Lower leg skin (tissue), 4 donors: Measurements from ENCODE around the gene ZRANB1. TPM values are rescaled to one million over a fixed set of nuclear protein-coding genes. Genes with fewer than 3 reads are reported as not detected.

Source experiments
- DNase-seq, 2 donors: peaks; one replicate each; pipeline ENCODE4 v3.0.0-alpha.2; 2019; ENCODE audit warnings: low spot score in 2 of 2
- H3K4me3 ChIP-seq: fragments of 200-600 bp; sonication (generic); 2 replicates; pipeline ENCODE4 v1.5.1; 2017; ENCODE audit warnings: mild to moderate bottlenecking, low read depth; ENCODE audit not compliant: poor library complexity, severe bottlenecking
- CTCF ChIP-seq, 3 donors: fragments of 450-650 bp; IDR thresholded peaks; one replicate each; pipeline ENCODE4 v1.5.1; 2016; ENCODE audit warnings: antibody characterized with exemption in 3 of 3, mild to moderate bottlenecking in 3 of 3, moderate library complexity in 2 of 3
- POLR2A ChIP-seq, 2 donors: fragments of 450-650 bp; IDR thresholded peaks; one replicate each; pipeline ENCODE4 v1.6.1; 2016 to 2017; ENCODE audit warnings: antibody characterized with exemption in 2 of 2, mild to moderate bottlenecking in 1 of 2, moderate library complexity in 1 of 2
- WGBS, 2 donors: methylation state at CpG; one replicate each; pipeline ENCODE4 v1.1.5; 2018; 5-methylcytosine and 5-hydroxymethylcytosine counted together
- intact Hi-C: fragments of 100-400 bp; cut with DNase I; formaldehyde crosslinking; loops from one replicate; pipeline ENCODE4 v1.15.0; 2023; ENCODE audit warnings: low total_unique reads
- total RNA-seq, 4 donors: library from RNA; depleted of rRNA; stranded (reverse); fragments of >200 nt; gene quantifications; one replicate each; pipeline ENCODE4 v1.1.0, GENCODE V29; 2016

Gene ZRANB1
- total RNA-seq, 4 donors from 2014 or later = 26.5 to 40.6 (median 35.0) TPM

GRCh38 chr10:125015356-125015944 lies 73.5 kb downstream of the ZRANB1 start:
- 72 to 77% methylated on average over 23 of the region's 23 CpGs for WGBS, 2 donors
- DNase-seq = no peak

GRCh38 chr10:125016123-125016522 lies 74.2 kb downstream of the ZRANB1 start:
- H3K4me3 ChIP-seq = no peak overlapping the region
- DNase-seq = no peak
- intact Hi-C loops = no loop called here
- TF ChIP-seq POLR2A (IDR thresholded peaks at IDR 0.05) (no peak), CTCF (IDR thresholded peaks at IDR 0.05) (no peak)
- WGBS, 2 donors = 63 to 72% methylated on average over 5 to 8 of the region's 10 CpGs

More at GRCh38 chr10:125015356-125015944, 73.5 kb downstream of the ZRANB1 start:
- no peak overlapping the region for H3K4me3 ChIP-seq
- intact Hi-C loops = no loop called here
- no peak for TF ChIP-seq POLR2A (IDR thresholded peaks at IDR 0.05)
- TF ChIP-seq CTCF (IDR thresholded peaks at IDR 0.05) = no peak

- no peak overlapping the region for H3K4me3 ChIP-seq
- DNase-seq = no peak
- TF ChIP-seq CTCF (IDR thresholded peaks at IDR 0.05) = no peak
- no peak for TF ChIP-seq POLR2A (IDR thresholded peaks at IDR 0.05)
- WGBS, 2 donors = 62 to 66% methylated on average over 14 of the region's 14 CpGs
- intact Hi-C loops = no loop called here
Observed at GRCh38 chr10:125016611-125017202, 74.8 kb downstream of the ZRANB1 start.

GRCh38 chr10:125017547-125018298 lies 75.8 kb downstream of the ZRANB1 start:
- H3K4me3 ChIP-seq = no peak overlapping the region
- intact Hi-C loops = no loop called here
- no peak for DNase-seq
- 87 to 91% methylated on average over 12 of the region's 12 CpGs for WGBS, 2 donors
- TF ChIP-seq CTCF (IDR thresholded peaks at IDR 0.05) (no peak), POLR2A (IDR thresholded peaks at IDR 0.05) (no peak)

- TF ChIP-seq POLR2A (IDR thresholded peaks at IDR 0.05) (no peak), CTCF (IDR thresholded peaks at IDR 0.05) (no peak)
- no peak overlapping the region for H3K4me3 ChIP-seq
- DNase-seq = no peak
- 92 to 93% methylated on average over 9 of the region's 9 CpGs for WGBS, 2 donors
- intact Hi-C loops = no loop called here
Observed at GRCh38 chr10:125018576-125019143, 76.7 kb downstream of the ZRANB1 start.
